ENCODE results near the gene UBE2B.

The UBE2B gene

DNA sequence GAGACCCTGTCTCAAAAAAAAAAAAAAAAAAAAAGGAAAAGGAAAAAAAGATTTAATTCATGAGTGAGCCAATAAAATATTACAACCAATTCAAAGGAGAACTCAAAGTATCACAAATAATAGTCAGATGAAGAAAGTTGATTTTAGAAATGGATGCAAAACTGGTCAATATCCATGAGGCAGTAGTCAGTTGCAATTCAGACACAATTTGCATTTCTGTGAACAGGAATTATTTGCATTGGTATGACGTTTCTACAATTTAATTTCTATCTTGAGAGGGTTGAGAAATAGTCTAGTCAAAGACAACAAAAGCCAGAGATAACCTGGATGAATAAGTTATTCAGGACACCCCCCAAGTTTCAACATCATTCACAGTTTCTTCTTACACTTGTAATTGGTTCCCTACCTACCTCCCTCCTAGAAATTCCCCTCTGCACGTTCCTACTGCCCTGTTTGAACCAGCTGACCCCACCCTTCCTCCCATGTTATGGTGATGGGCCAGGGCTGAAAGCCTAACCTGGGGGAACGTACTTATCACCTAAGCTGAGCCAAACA lies 68.9 kb downstream of the UBE2B start:
- no peaks in the 10 kb centered on the region for H3K9me3 ChIP-seq (ENCODE audit: control insufficient read depth, low read length)
- H3K36me3 ChIP-seq (ENCODE audit: control insufficient read depth, insufficient read depth, low read length) = no peaks in the 10 kb centered on the region
- H3K27me3 ChIP-seq (ENCODE audit: control insufficient read depth, insufficient read depth, low read length) = no peaks in the 10 kb centered on the region
- no peak overlapping the region for H3K4me3 ChIP-seq (ENCODE audit: low read length)
- H3K4me1 ChIP-seq (ENCODE audit: control insufficient read depth, insufficient read depth, low read length) = peaks cover 34% of the 10 kb centered on the region
- H3K9ac ChIP-seq (ENCODE audit: low read length) = no peak overlapping the region
